ENCODE measurements around the gene CAPN15.

CAPN15 gene

GRCh38 chr16:556474-557173, 29.1 kb downstream of the CAPN15 start:
- H3K27ac ChIP-seq (ENCODE audit: low read depth, low read length): no peak overlapping the region
- no peaks in the 10 kb centered on the region for H3K9me3 ChIP-seq (ENCODE audit: control insufficient read depth in 1 of 2, low read length in 2 of 2)
- H3K4me1 ChIP-seq (ENCODE audit: control insufficient read depth in 1 of 2, insufficient read depth in 2 of 2, low read length in 2 of 2): no peaks in the 10 kb centered on the region
- peaks cover 0 to 12% of the 10 kb centered on the region in 2 donors for H3K36me3 ChIP-seq (ENCODE audit: control insufficient read depth in 1 of 2, insufficient read depth in 2 of 2, low read length in 2 of 2)
- no peak overlapping the region for H3K4me3 ChIP-seq (ENCODE audit: low read depth in 1 of 2, low read length in 2 of 2)
- no peak overlapping the region for H3K9ac ChIP-seq (ENCODE audit: low read depth in 1 of 2, low read length in 2 of 2)
- peaks cover 18 to 29% of the 10 kb centered on the region in 2 donors for H3K27me3 ChIP-seq (ENCODE audit: control insufficient read depth in 1 of 2, insufficient read depth in 2 of 2, low read length in 2 of 2)

- peaks cover 22 to 40% of the 10 kb centered on the region in 2 donors for H3K27me3 ChIP-seq (ENCODE audit: control insufficient read depth in 1 of 2, insufficient read depth in 2 of 2, low read length in 2 of 2)
- H3K9me3 ChIP-seq (ENCODE audit: control insufficient read depth in 1 of 2, low read length in 2 of 2): no peaks in the 10 kb centered on the region
- H3K27ac ChIP-seq (ENCODE audit: low read depth, low read length): no peak overlapping the region
- H3K9ac ChIP-seq (ENCODE audit: low read depth in 1 of 2, low read length in 2 of 2): no peak overlapping the region
- H3K36me3 ChIP-seq (ENCODE audit: control insufficient read depth in 1 of 2, insufficient read depth in 2 of 2, low read length in 2 of 2): peaks cover 0 to 4% of the 10 kb centered on the region in 2 donors
- H3K4me1 ChIP-seq (ENCODE audit: control insufficient read depth in 1 of 2, insufficient read depth in 2 of 2, low read length in 2 of 2): no peaks in the 10 kb centered on the region
- H3K4me3 ChIP-seq (ENCODE audit: low read depth in 1 of 2, low read length in 2 of 2): no peak overlapping the region
Measured at GRCh38 chr16:557463-558297, 30.2 kb downstream of the CAPN15 start.

- H3K36me3 ChIP-seq (ENCODE audit: control insufficient read depth in 1 of 2, insufficient read depth in 2 of 2, low read length in 2 of 2): peaks cover 0 to 4% of the 10 kb centered on the region in 2 donors
Measured at GRCh38 chr16:558298-559020, 30.9 kb downstream of the CAPN15 start.

GRCh38 chr16:559021-559380, 31.5 kb downstream of the CAPN15 start:
- H3K4me3 ChIP-seq (ENCODE audit: low read depth in 1 of 2, low read length in 2 of 2): no peak overlapping the region
- H3K36me3 ChIP-seq (ENCODE audit: control insufficient read depth in 1 of 2, insufficient read depth in 2 of 2, low read length in 2 of 2): peaks cover 0 to under 1% of the 10 kb centered on the region in 2 donors
- H3K27me3 ChIP-seq (ENCODE audit: control insufficient read depth in 1 of 2, insufficient read depth in 2 of 2, low read length in 2 of 2): peaks cover 22 to 41% of the 10 kb centered on the region in 2 donors
- no peaks in the 10 kb centered on the region for H3K9me3 ChIP-seq (ENCODE audit: control insufficient read depth in 1 of 2, low read length in 2 of 2)
- H3K9ac ChIP-seq (ENCODE audit: low read depth in 1 of 2, low read length in 2 of 2): no peak overlapping the region
- no peaks in the 10 kb centered on the region for H3K4me1 ChIP-seq (ENCODE audit: control insufficient read depth in 1 of 2, insufficient read depth in 2 of 2, low read length in 2 of 2)
- no peak overlapping the region for H3K27ac ChIP-seq (ENCODE audit: low read depth, low read length)

More at GRCh38 chr16:558298-559020, 30.9 kb downstream of the CAPN15 start:
- Histone ChIP-seq H3K4me3 (ENCODE audit: low read depth in 1 of 2, low read length in 2 of 2) (no peak overlapping the region), H3K9me3 (ENCODE audit: control insufficient read depth in 1 of 2, low read length in 2 of 2) (no peaks in the 10 kb centered on the region), H3K27me3 (ENCODE audit: control insufficient read depth in 1 of 2, insufficient read depth in 2 of 2, low read length in 2 of 2) (peaks cover 22 to 41% of the 10 kb centered on the region in 2 donors), H3K27ac (ENCODE audit: low read depth, low read length) (no peak overlapping the region), H3K9ac (ENCODE audit: low read depth in 1 of 2, low read length in 2 of 2) (no peak overlapping the region), H3K4me1 (ENCODE audit: control insufficient read depth in 1 of 2, insufficient read depth in 2 of 2, low read length in 2 of 2) (no peaks in the 10 kb centered on the region)

GRCh38 chr16:559411-560203, 32.1 kb downstream of the CAPN15 start:
- Histone ChIP-seq H3K4me1 (ENCODE audit: control insufficient read depth in 1 of 2, insufficient read depth in 2 of 2, low read length in 2 of 2) (no peaks in the 10 kb centered on the region), H3K36me3 (ENCODE audit: control insufficient read depth in 1 of 2, insufficient read depth in 2 of 2, low read length in 2 of 2) (no peaks in the 10 kb centered on the region), H3K27me3 (ENCODE audit: control insufficient read depth in 1 of 2, insufficient read depth in 2 of 2, low read length in 2 of 2) (peaks cover 22 to 41% of the 10 kb centered on the region in 2 donors), H3K4me3 (ENCODE audit: low read depth in 1 of 2, low read length in 2 of 2) (no peak overlapping the region), H3K9ac (ENCODE audit: low read depth in 1 of 2, low read length in 2 of 2) (no peak overlapping the region), H3K9me3 (ENCODE audit: control insufficient read depth in 1 of 2, low read length in 2 of 2) (no peaks in the 10 kb centered on the region), H3K27ac (ENCODE audit: low read depth, low read length) (no peak overlapping the region)

- H3K27me3 ChIP-seq (ENCODE audit: control insufficient read depth in 1 of 2, insufficient read depth in 2 of 2, low read length in 2 of 2): peaks cover 22 to 41% of the 10 kb centered on the region in 2 donors
- no peaks in the 10 kb centered on the region for H3K36me3 ChIP-seq (ENCODE audit: control insufficient read depth in 1 of 2, insufficient read depth in 2 of 2, low read length in 2 of 2)
- no peak within 1 kb of the TSS for H3K27ac ChIP-seq (ENCODE audit: low read depth, low read length)
- no peak within 1 kb of the TSS for H3K4me3 ChIP-seq (ENCODE audit: low read depth in 1 of 2, low read length in 2 of 2)
- no peak within 1 kb of the TSS for H3K9ac ChIP-seq (ENCODE audit: low read depth in 1 of 2, low read length in 2 of 2)
- no peaks in the 10 kb centered on the region for H3K9me3 ChIP-seq (ENCODE audit: control insufficient read depth in 1 of 2, low read length in 2 of 2)
- H3K4me1 ChIP-seq (ENCODE audit: control insufficient read depth in 1 of 2, insufficient read depth in 2 of 2, low read length in 2 of 2): no peaks in the 10 kb centered on the region
Measured at GRCh38 chr16:560204-560700, 32.7 kb downstream of the CAPN15 start, which contains the start of gene PRR35. Gene PRR35, plus strand, starts transcription at chr16:560394. Its CDS starts 2,901 bp downstream, at chr16:563295.

GRCh38 chr16:560701-561412, 33.3 kb downstream of the CAPN15 start:
- no peaks in the 10 kb centered on the region for H3K9me3 ChIP-seq (ENCODE audit: control insufficient read depth in 1 of 2, low read length in 2 of 2)
- no peak overlapping the region for H3K9ac ChIP-seq (ENCODE audit: low read depth in 1 of 2, low read length in 2 of 2)
- H3K4me1 ChIP-seq (ENCODE audit: control insufficient read depth in 1 of 2, insufficient read depth in 2 of 2, low read length in 2 of 2): peaks cover 0 to under 1% of the 10 kb centered on the region in 2 donors
- H3K36me3 ChIP-seq (ENCODE audit: control insufficient read depth in 1 of 2, insufficient read depth in 2 of 2, low read length in 2 of 2): no peaks in the 10 kb centered on the region
- peaks cover 22 to 41% of the 10 kb centered on the region in 2 donors for H3K27me3 ChIP-seq (ENCODE audit: control insufficient read depth in 1 of 2, insufficient read depth in 2 of 2, low read length in 2 of 2)
- H3K27ac ChIP-seq (ENCODE audit: low read depth, low read length): no peak overlapping the region
- no peak overlapping the region for H3K4me3 ChIP-seq (ENCODE audit: low read depth in 1 of 2, low read length in 2 of 2)

GRCh38 chr16:561413-561794, 33.9 kb downstream of the CAPN15 start:
- H3K27me3 ChIP-seq (ENCODE audit: control insufficient read depth in 1 of 2, insufficient read depth in 2 of 2, low read length in 2 of 2): peaks cover 22 to 41% of the 10 kb centered on the region in 2 donors
- H3K4me1 ChIP-seq (ENCODE audit: control insufficient read depth in 1 of 2, insufficient read depth in 2 of 2, low read length in 2 of 2): peaks cover 3 to 6% of the 10 kb centered on the region in 2 donors

More at GRCh38 chr16:561413-561794, 33.9 kb downstream of the CAPN15 start:
- no peak overlapping the region for H3K4me3 ChIP-seq (ENCODE audit: low read depth in 1 of 2, low read length in 2 of 2)
- H3K9ac ChIP-seq (ENCODE audit: low read depth in 1 of 2, low read length in 2 of 2): no peak overlapping the region
- no peaks in the 10 kb centered on the region for H3K9me3 ChIP-seq (ENCODE audit: control insufficient read depth in 1 of 2, low read length in 2 of 2)
- H3K27ac ChIP-seq (ENCODE audit: low read depth, low read length): no peak overlapping the region
- H3K36me3 ChIP-seq (ENCODE audit: control insufficient read depth in 1 of 2, insufficient read depth in 2 of 2, low read length in 2 of 2): no peaks in the 10 kb centered on the region

Measured in duodenal mucosa (tissue), 2 donors.